Endothelial cell of umbilical vein (primary cell): Measurements from ENCODE around the gene C16orf74. TPM values are rescaled to one million over a fixed set of nuclear protein-coding genes. Genes with fewer than 3 reads are reported as not detected.

Experiments used
- BruUV-seq: library from RNA; stranded (reverse); fragments of 400-500 nt; replicated peaks from 2 replicates; lab custom pipeline; 2021; lab: Mats Ljungman, UMichigan
- CTCF ChIA-PET: fragments of 300-600, 350-600 bp; sonication (Branson Sonifier 250); formaldehyde crosslinking; loops from one replicate; lab custom pipeline; 2021; ENCODE audit warnings: antibody characterized with exemption, inconsistent platforms; lab: Charles Lee
- POLR2A ChIA-PET: fragments of 300-600, 350-600 bp; sonication (Branson Sonifier 250); formaldehyde crosslinking; loops from one replicate; lab custom pipeline; 2021; ENCODE audit warnings: antibody characterized with exemption, inconsistent platforms; lab: Charles Lee
- DNase-seq: peaks from one replicate; pipeline ENCODE4 v3.0.0-alpha.2; 2011; ENCODE audit warnings: low read depth, low spot score
- FAIRE-seq: peaks from 2 replicates; lab custom pipeline; 2011; peaks lifted over from hg19 to GRCh38; lab: Jason Lieb, UNC
- H2AFZ ChIP-seq: 2 replicates; pipeline ENCODE4 v1.6.0; 2012; ENCODE audit warnings: low read depth, low read length, control low read depth, inconsistent platforms
- H3K27ac ChIP-seq: 2 replicates; pipeline ENCODE4 v1.5.1; 2011; ENCODE audit warnings: low read depth, mild to moderate bottlenecking, control low read depth, low read length, moderate library complexity; ENCODE audit not compliant: insufficient read depth
- H3K27me3 ChIP-seq, 2 experiments: 2 replicates each; pipeline versions ENCODE4 v1.6.0 to v1.6.1; 2011; ENCODE audit warnings: low read length in 2 of 2, mixed read lengths in 1 of 2; ENCODE audit not compliant: control insufficient read depth in 2 of 2, insufficient read depth in 2 of 2
- H3K36me3 ChIP-seq, 2 experiments: 2 replicates in 1 of 2; 3 replicates in 1 of 2; pipeline ENCODE4 v1.5.1; 2011; ENCODE audit warnings: low read length in 2 of 2, mild to moderate bottlenecking in 1 of 2, moderate library complexity in 1 of 2; ENCODE audit not compliant: control insufficient read depth in 2 of 2, insufficient read depth in 2 of 2; ENCODE audit errors: extremely low read depth in 1 of 2
- H3K4me1 ChIP-seq: 3 replicates; pipeline ENCODE4 v1.5.1; 2011; ENCODE audit warnings: mild to moderate bottlenecking, low read length; ENCODE audit not compliant: control insufficient read depth, insufficient read depth; ENCODE audit errors: extremely low read depth
- H3K4me2 ChIP-seq: 2 replicates; pipeline ENCODE4 v1.6.1; 2011; ENCODE audit warnings: low read length, control low read depth, mixed read lengths; ENCODE audit not compliant: insufficient read depth
- H3K4me3 ChIP-seq, 3 experiments: fragments of 200-600 bp in 1 of 3; sonication (generic), shearing (Covaris generic) in 1 of 3; replicated peaks in 1 of 3; 2 replicates each; pipeline ENCODE4 v1.5.1; 2011 to 2016; ENCODE audit warnings: control low read depth in 3 of 3, low read length in 3 of 3, mild to moderate bottlenecking in 2 of 3, inconsistent platforms in 1 of 3, low read depth in 1 of 3, moderate library complexity in 1 of 3; ENCODE audit not compliant: insufficient read depth in 1 of 3
- H3K79me2 ChIP-seq: 2 replicates; pipeline ENCODE4 v1.6.0; 2012; ENCODE audit warnings: low read length, inconsistent platforms; ENCODE audit not compliant: control insufficient read depth, insufficient read depth
- H3K9ac ChIP-seq: replicated peaks from 2 replicates; pipeline ENCODE3; 2011; ENCODE audit warnings: low read length, control low read depth; ENCODE audit not compliant: insufficient read depth; ENCODE audit errors: extremely low read depth
- H3K9me1 ChIP-seq: replicated peaks from 3 replicates; pipeline ENCODE4 v1.6.0; 2011; ENCODE audit warnings: mild to moderate bottlenecking, low read length; ENCODE audit not compliant: control insufficient read depth, insufficient read depth; ENCODE audit errors: extremely low read depth
- H3K9me3 ChIP-seq: replicated peaks from 2 replicates; pipeline ENCODE4 v1.5.1; 2012; ENCODE audit warnings: low read length, inconsistent platforms; ENCODE audit not compliant: control insufficient read depth, insufficient read depth
- H4K20me1 ChIP-seq: replicated peaks from 2 replicates; pipeline ENCODE3; 2011; ENCODE audit warnings: mild to moderate bottlenecking, low read length; ENCODE audit not compliant: control insufficient read depth, insufficient read depth; ENCODE audit errors: extremely low read depth
- CTCF ChIP-seq, 2 donors: IDR thresholded peaks; 1 replicate in 1 of 2; 2 replicates in 1 of 2; pipeline ENCODE4 v1.5.1; 2011; ENCODE audit warnings: low read length in 2 of 2, mild to moderate bottlenecking in 2 of 2, moderate library complexity in 2 of 2, control low read depth in 1 of 2, inconsistent platforms in 1 of 2, low read depth in 1 of 2; ENCODE audit not compliant: insufficient read depth in 1 of 2; ENCODE audit errors: extremely low read depth in 1 of 2
- EZH2 ChIP-seq: IDR thresholded peaks from 2 replicates; pipeline ENCODE4 v1.6.1; 2012; ENCODE audit warnings: borderline replicate concordance, low read depth, mild to moderate bottlenecking, moderate library complexity, low read length, inconsistent platforms; ENCODE audit not compliant: severe bottlenecking
- FOS ChIP-seq: IDR thresholded peaks from 2 replicates; pipeline ENCODE4 v1.6.1; 2011; ENCODE audit warnings: mild to moderate bottlenecking, low read length, moderate library complexity, borderline replicate concordance; ENCODE audit not compliant: insufficient read depth
- GATA2 ChIP-seq: IDR thresholded peaks from 2 replicates; pipeline ENCODE4 v1.7.0; 2011; ENCODE audit warnings: low read depth, mild to moderate bottlenecking, moderate library complexity, mixed read lengths, low read length; ENCODE audit not compliant: insufficient read length, insufficient read depth
- JUN ChIP-seq: IDR thresholded peaks from 2 replicates; pipeline ENCODE4 v1.6.1; 2011; ENCODE audit warnings: borderline replicate concordance, low read depth; ENCODE audit not compliant: insufficient read length, insufficient read depth
- MAX ChIP-seq: IDR thresholded peaks from 2 replicates; pipeline ENCODE4 v1.6.1; 2011; ENCODE audit not compliant: insufficient read depth, insufficient read length
- MYC ChIP-seq: IDR thresholded peaks from one replicate; pipeline ENCODE4 v1.6.1; 2011; ENCODE audit warnings: mild to moderate bottlenecking, low read depth, low read length
- POLR2A ChIP-seq: IDR thresholded peaks from 2 replicates; pipeline ENCODE4 v1.6.1; 2012; ENCODE audit warnings: low read depth, mild to moderate bottlenecking, control low read depth, low read length
- POLR2AphosphoS5 ChIP-seq: IDR thresholded peaks from 2 replicates; pipeline ENCODE4 v1.6.1; 2012; ENCODE audit warnings: low read depth, mild to moderate bottlenecking, control low read depth, low read length, moderate library complexity; ENCODE audit not compliant: insufficient read depth
- dilution Hi-C: fragments of 300-500 bp; cut with MboI; formaldehyde crosslinking; loops from one replicate; pipeline ENCODE4 v1.15.0; 2019; ENCODE audit warnings: low sequenced_read_pairs; ENCODE audit not compliant: extremely low pct_ligation_motif_present
- intact Hi-C: fragments of 100-400 bp; cut with micrococcal nuclease; formaldehyde crosslinking; loops from one replicate; pipeline ENCODE4 v1.10.0; 2022
- polyA plus RNA-seq, 4 experiments: library from polyadenylated mRNA; depleted of rRNA in 3 of 4; stranded (reverse) in 3 of 4; unstranded in 1 of 4; fragments of >200 nt; gene quantifications; 2 replicates each; pipeline versions ENCODE4 v1.2.1 to v1.2.3, GENCODE V29; 2011 to 2012; ENCODE audit warnings: missing spikeins in 1 of 4
- total RNA-seq: library from RNA; stranded (reverse); gene quantifications from 2 replicates; pipeline ENCODE4 v1.2.3, GENCODE V29; 2021

The C16orf74 gene
- total and polyA plus RNA-seq, 2 donors (not counting 3 experiments of a cell fraction or from before 2014, with no cell fraction given), result 12.1 to 38.7 TPM

- no TSS peak for BruUV-seq
- intact Hi-C loops (loop anchor here (1.0 kb wide), 2 partner anchors 16 to 43 kb away; no protein-coding TSS in a partner anchor), dilution Hi-C loops (no loop called here)
- TF ChIP-seq JUN (no peak), POLR2A (no peak), GATA2 (no peak), MYC (no peak), MAX (no peak), CTCF (IDR thresholded peaks at IDR 0.05; ENCODE audit: extremely low read depth in 1 of 2, insufficient read depth in 1 of 2, low read depth in 1 of 2, low read length in 2 of 2) (no peak), FOS (no peak), EZH2 (no peak), POLR2AphosphoS5 (no peak)
- H3K27ac ChIP-seq, result no peak overlapping the region
- FAIRE-seq (no peak), DNase-seq (no peak)
- H3K79me2 ChIP-seq, result no peaks in the 10 kb centered on the region
- no peaks in the 10 kb centered on the region for H3K9me1 ChIP-seq
- no peaks in the 10 kb centered on the region for H3K27me3 ChIP-seq
- ChIA-PET CTCF (interaction anchor here (0.9 to 8.1 kb wide), 13 partner anchors 9 to 279 kb away, joined by 3 to 73 read pairs (median 4); partner anchors contain the start of gene GINS2), POLR2A (no interaction called here)
- no peak overlapping the region for H3K9ac ChIP-seq
- H3K4me2 ChIP-seq, result no peak overlapping the region
- peaks cover 14% of the 10 kb centered on the region for H3K4me1 ChIP-seq
- H2AFZ ChIP-seq, result no peak overlapping the region
- no peaks in the 10 kb centered on the region for H4K20me1 ChIP-seq
- no peaks in the 10 kb centered on the region for H3K9me3 ChIP-seq
- H3K36me3 ChIP-seq, result peaks cover 0 to 3% of the 10 kb centered on the region in 2 experiments
- no peak overlapping the region for H3K4me3 ChIP-seq
Measured at GRCh38 chr16:85674828-85675227, 76.1 kb downstream of the C16orf74 start.
